Spleen (tissue), 11 donors: ENCODE measurements around the gene USP21. TPM values are rescaled to one million over a fixed set of nuclear protein-coding genes. Genes with fewer than 3 reads are reported as not detected.
A peak's percentile ranks its signal among the peaks of the same experiment; 100 is the strongest.

Experiments
- DNase-seq: peaks from one replicate; pipeline ENCODE4 v3.0.0-alpha.2; 2020
- H3K27ac ChIP-seq, 8 donors: fragments of 200-600 bp; sonication (generic) in 7 of 8; 1 replicate in 4 of 8; 2 replicates in 4 of 8; pipeline versions ENCODE4 v1.5.0 to v1.8.0; 2016 to 2021; ENCODE audit warnings: inconsistent platforms in 4 of 8, mild to moderate bottlenecking in 4 of 8, moderate library complexity in 1 of 8
- H3K27me3 ChIP-seq, 7 donors: fragments of 200-600 bp; sonication (generic) in 6 of 7; replicated peaks in 1 of 7; 1 replicate in 4 of 7; 2 replicates in 3 of 7; pipeline versions ENCODE4 v1.5.0 to v1.8.0; 2016 to 2021; ENCODE audit warnings: inconsistent platforms in 3 of 7, mild to moderate bottlenecking in 1 of 7
- H3K36me3 ChIP-seq, 6 donors: fragments of 200-600 bp; sonication (generic) in 5 of 6; 1 replicate in 4 of 6; 2 replicates in 2 of 6; pipeline versions ENCODE4 v1.5.0 to v1.8.0; 2016 to 2021; ENCODE audit warnings: inconsistent platforms in 2 of 6
- H3K4me1 ChIP-seq, 6 donors: fragments of 200-600 bp; sonication (generic) in 5 of 6; 1 replicate in 3 of 6; 2 replicates in 3 of 6; pipeline versions ENCODE4 v1.5.0 to v1.8.0; 2016 to 2021; ENCODE audit warnings: inconsistent platforms in 3 of 6
- H3K4me3 ChIP-seq, 8 donors: fragments of 200-600 bp; sonication (generic) in 7 of 8; 1 replicate in 4 of 8; 2 replicates in 4 of 8; pipeline versions ENCODE4 v1.5.0 to v1.8.0; 2016 to 2021; ENCODE audit warnings: inconsistent platforms in 4 of 8, mild to moderate bottlenecking in 4 of 8, moderate library complexity in 2 of 8
- H3K9me3 ChIP-seq, 8 donors: fragments of 200-600 bp; sonication (generic) in 7 of 8; 1 replicate in 4 of 8; 2 replicates in 4 of 8; pipeline versions ENCODE4 v1.5.0 to v1.8.0; 2016 to 2021; ENCODE audit warnings: inconsistent platforms in 4 of 8
- CTCF ChIP-seq, 11 experiments: fragments of 200-600 bp in 7 of 11; fragments of 450-650 bp in 4 of 11; sonication (generic) in 4 of 11; IDR thresholded peaks in 8 of 11; conservative IDR thresholded peaks in 3 of 11; 1 replicate in 7 of 11; 2 replicates in 4 of 11; pipeline versions ENCODE4 v1.4.0 to v1.8.0; 2016 to 2021; ENCODE audit warnings: antibody characterized with exemption in 11 of 11, inconsistent platforms in 4 of 11, mild to moderate bottlenecking in 1 of 11
- POLR2A ChIP-seq, 3 donors: fragments of 450-650 bp; IDR thresholded peaks; one replicate each; pipeline ENCODE4 v1.5.1; 2017; ENCODE audit warnings: antibody characterized with exemption in 3 of 3, mild to moderate bottlenecking in 1 of 3
- POLR2AphosphoS5 ChIP-seq, 3 donors: sonication (generic); formaldehyde crosslinking; IDR thresholded peaks; one replicate each; pipeline ENCODE4 v1.5.1; 2017; ENCODE audit warnings: antibody characterized with exemption in 3 of 3
- WGBS, 5 donors: extraction: QIAGEN DNeasy Blood & Tissue Kit in 3 of 5; methylation state at CpG; one replicate each; pipeline versions ENCODE4 v1.1.5 to v1.1.7; 2013 to 2018; 5-methylcytosine and 5-hydroxymethylcytosine counted together
- intact Hi-C: fragments of 100-400 bp; cut with DNase I; formaldehyde crosslinking; loops from one replicate; pipeline ENCODE4 v1.15.0; 2023; ENCODE audit warnings: low total_unique reads
- polyA plus RNA-seq, 3 donors: library from polyadenylated mRNA; stranded (reverse); fragments of 200-250 nt; gene quantifications; one replicate each; pipeline ENCODE4 v1.2.1, GENCODE V29; 2013
- total RNA-seq, 7 donors: library from RNA; depleted of rRNA in 3 of 7; stranded (reverse); fragments of >200 nt in 3 of 7; fragmentation: NEBNext Ultra II Directional in 4 of 7; extraction: Animal tissue kit (Norgen Biotek cat#: 25700) in 4 of 7; gene quantifications; one replicate each; pipeline versions ENCODE4 v1.1.0 to v1.2.1, GENCODE V29; 2016 to 2021
- donor health status: healthy with polysubstance abuse.
- donor health status: DM: no; HTN: no; CAD: no; lungs with moderate emphysema.
- donor health status: DM: no; HTN: no; CAD: no.
- donor health status: Bipolar disorder and iron deficiency.
- donor health status: healthy.
- donor health status: DM: no; HTN: no; CAD: no.
- donor health status: DM: yes; HTN: yes; CAD: no.

Gene USP21
- total and polyA plus RNA-seq, 10 donors, result 17.9 to 33.0 (median 27.0) TPM

- TF ChIP-seq POLR2AphosphoS5 (IDR thresholded peaks at IDR 0.05) (peak; percentile 87 to 94 (median 89)), POLR2A (IDR thresholded peaks at IDR 0.05) (peak in 1 of 3 donors; percentile 26), CTCF (IDR thresholded peaks at IDR 0.05 in 8 of 11, conservative IDR thresholded peaks at IDR 0.05 in 3 of 11) (peak in 10 of 11 experiments; percentile 14 to 59 (median 46))
- H3K4me1 ChIP-seq, result peaks cover 15 to 59% (median 43%) of the 10 kb centered on the region in 6 donors
- no peaks in the 10 kb centered on the region for H3K9me3 ChIP-seq
- peak; percentile 98 for DNase-seq
- 0 to 1% (median 0%) methylated on average over 33 to 54 of the region's 54 CpGs for WGBS, 5 donors
- no peaks in the 10 kb centered on the region for H3K27me3 ChIP-seq
- peaks cover 0 to 68% (median 42%) of the 10 kb centered on the region in 6 donors for H3K36me3 ChIP-seq
- peak within 1 kb of the TSS; percentile 87 to 92 (median 88) for H3K27ac ChIP-seq
- intact Hi-C loops, result no loop called here
- H3K4me3 ChIP-seq, result peak within 1 kb of the TSS; percentile 44 to 95 (median 77)
Observed at GRCh38 chr1:161165742-161166668, 6.7 kb downstream of the USP21 start, which contains the start of gene PPOX. PPOX (plus strand) TSS chr1:161166426; CDS start chr1:161166848, 422 bp downstream.

GRCh38 chr1:161166669-161167548 lies 7.6 kb downstream of the USP21 start:
- Histone ChIP-seq H3K36me3 (peaks cover 5 to 68% (median 49%) of the 10 kb centered on the region in 6 donors), H3K27me3 (no peaks in the 10 kb centered on the region), H3K27ac (peak overlapping the region; percentile 87 to 92 (median 88)), H3K4me1 (peaks cover 7 to 52% (median 34%) of the 10 kb centered on the region in 6 donors), H3K4me3 (peak overlapping the region; percentile 44 to 95 (median 77)), H3K9me3 (no peaks in the 10 kb centered on the region)
- intact Hi-C loops, result no loop called here
- WGBS, 5 donors, result 9 to 12% (median 10%) methylated on average over 28 to 33 of the region's 33 CpGs
- peak; percentile 86 for DNase-seq
- no peak for TF ChIP-seq POLR2A (IDR thresholded peaks at IDR 0.05)
- no peak for TF ChIP-seq POLR2AphosphoS5 (IDR thresholded peaks at IDR 0.05)
- no peak for TF ChIP-seq CTCF (IDR thresholded peaks at IDR 0.05 in 8 of 11, conservative IDR thresholded peaks at IDR 0.05 in 3 of 11)

GRCh38 chr1:161168906-161169305 lies 9.6 kb downstream of the USP21 start:
- Histone ChIP-seq H3K27me3 (no peaks in the 10 kb centered on the region), H3K4me3 (no peak overlapping the region), H3K4me1 (peaks cover 7 to 58% (median 37%) of the 10 kb centered on the region in 6 donors), H3K9me3 (no peaks in the 10 kb centered on the region), H3K36me3 (peaks cover 5 to 68% (median 53%) of the 10 kb centered on the region in 6 donors), H3K27ac (no peak overlapping the region)
- TF ChIP-seq POLR2AphosphoS5 (IDR thresholded peaks at IDR 0.05), result peak in 2 of 3 donors; percentile 8 to 11
- no peak for TF ChIP-seq CTCF (IDR thresholded peaks at IDR 0.05 in 8 of 11, conservative IDR thresholded peaks at IDR 0.05 in 3 of 11)
- 93 to 98% (median 94%) methylated on average over 7 to 9 of the region's 9 CpGs for WGBS, 5 donors
- intact Hi-C loops, result no loop called here
- DNase-seq, result peak; percentile 41
